SK-N-MC (cell line): ENCODE data around the gene GRIP2.

Experiments used
- EZH2 ChIP-seq: fragments of 200-600 bp; sonication (generic); IDR thresholded peaks from one replicate; pipeline ENCODE4 v1.6.1; 2017; ENCODE audit warnings: antibody characterized with exemption
- FOXP2 ChIP-seq: optimal IDR thresholded peaks from 2 replicates; pipeline ENCODE3; 2011; ENCODE audit warnings: mild to moderate bottlenecking, moderate library complexity; ENCODE audit not compliant: insufficient read depth; ENCODE audit errors: extremely low read length, control extremely low read depth
- POLR2AphosphoS5 ChIP-seq: IDR thresholded peaks from 2 replicates; pipeline ENCODE4 v1.6.1; 2012; ENCODE audit warnings: mild to moderate bottlenecking, low read depth, low read length, borderline replicate concordance

DNA sequence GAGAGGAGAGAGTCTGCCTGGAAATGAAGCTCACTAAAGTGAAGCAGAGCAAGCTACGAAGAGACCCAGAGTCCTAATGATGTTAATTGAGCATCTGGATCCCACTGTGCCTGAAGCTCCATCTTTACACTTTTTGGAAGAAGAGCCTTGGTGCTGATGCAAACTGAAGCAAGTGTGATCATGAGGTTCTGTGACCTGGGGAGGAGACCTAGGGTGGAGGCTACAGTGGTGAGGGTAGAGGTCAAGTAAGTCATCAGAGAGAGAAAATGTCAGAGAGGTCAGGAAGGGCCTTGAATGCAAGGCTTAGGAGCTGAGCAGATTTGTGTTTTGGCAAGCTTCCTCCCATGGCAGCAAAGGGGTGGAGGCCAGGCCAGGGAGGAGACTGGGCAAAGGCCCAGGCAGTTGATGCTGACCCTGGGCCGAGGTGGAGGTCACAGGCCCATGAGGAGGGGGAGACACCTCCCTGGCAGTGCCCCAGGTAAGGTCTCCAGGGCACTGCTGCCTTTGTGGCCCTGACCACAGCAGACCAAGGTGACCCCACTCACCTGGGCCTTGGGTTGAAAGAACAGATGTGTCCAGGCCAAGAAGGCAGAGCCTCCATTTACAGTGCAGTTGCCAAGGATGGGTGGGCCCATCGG, 1.6 kb downstream of the GRIP2 start:
- TF ChIP-seq POLR2AphosphoS5: no peak
- no peak for TF ChIP-seq EZH2
- TF ChIP-seq FOXP2: no peak
